AG09309 (cell line): ENCODE data around the gene SLC25A34.

Experiments
- DNase-seq: peaks from one replicate; pipeline ENCODE4 v3.0.0-alpha.2; 2010; ENCODE audit warnings: low read depth
- H3K4me3 ChIP-seq: 2 replicates; pipeline ENCODE4 v1.5.1; 2011; ENCODE audit warnings: mild to moderate bottlenecking, low read depth, low read length, moderate library complexity; ENCODE audit not compliant: control insufficient read depth
- CTCF ChIP-seq: IDR thresholded peaks from 2 replicates; pipeline ENCODE4 v1.5.1; 2011; ENCODE audit warnings: mild to moderate bottlenecking, low read depth, low read length, inconsistent platforms; ENCODE audit not compliant: insufficient read depth, control insufficient read depth; ENCODE audit errors: missing control alignments

The SLC25A34 gene

DNA sequence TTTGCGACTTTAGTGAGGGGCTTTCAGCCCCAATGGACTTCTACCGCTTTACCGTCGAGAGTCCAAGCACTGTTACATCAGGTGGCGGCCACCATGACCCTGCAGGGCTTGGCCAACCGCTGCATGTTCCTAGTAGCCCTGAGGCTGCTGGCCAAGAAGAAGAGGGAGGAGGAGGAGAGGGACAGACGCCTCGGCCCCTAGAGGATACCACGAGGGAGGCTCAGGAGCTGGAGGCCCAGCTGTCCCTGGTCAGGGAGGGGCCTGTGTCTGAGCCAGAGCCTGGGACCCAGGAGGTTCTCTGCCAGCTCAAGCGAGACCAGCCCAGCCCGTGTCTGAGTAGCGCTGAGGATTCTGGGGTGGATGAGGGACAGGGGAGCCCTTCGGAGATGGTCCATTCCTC lies 8.6 kb upstream of the SLC25A34 start:
- DNase-seq = no peak
- H3K4me3 ChIP-seq = no peak overlapping the region
- TF ChIP-seq CTCF = no peak

- DNase-seq = no peak
- TF ChIP-seq CTCF = no peak
- no peak overlapping the region for H3K4me3 ChIP-seq
Measured at GRCh38 chr1:15727866-15728534, 8.1 kb upstream of the SLC25A34 start.

DNA sequence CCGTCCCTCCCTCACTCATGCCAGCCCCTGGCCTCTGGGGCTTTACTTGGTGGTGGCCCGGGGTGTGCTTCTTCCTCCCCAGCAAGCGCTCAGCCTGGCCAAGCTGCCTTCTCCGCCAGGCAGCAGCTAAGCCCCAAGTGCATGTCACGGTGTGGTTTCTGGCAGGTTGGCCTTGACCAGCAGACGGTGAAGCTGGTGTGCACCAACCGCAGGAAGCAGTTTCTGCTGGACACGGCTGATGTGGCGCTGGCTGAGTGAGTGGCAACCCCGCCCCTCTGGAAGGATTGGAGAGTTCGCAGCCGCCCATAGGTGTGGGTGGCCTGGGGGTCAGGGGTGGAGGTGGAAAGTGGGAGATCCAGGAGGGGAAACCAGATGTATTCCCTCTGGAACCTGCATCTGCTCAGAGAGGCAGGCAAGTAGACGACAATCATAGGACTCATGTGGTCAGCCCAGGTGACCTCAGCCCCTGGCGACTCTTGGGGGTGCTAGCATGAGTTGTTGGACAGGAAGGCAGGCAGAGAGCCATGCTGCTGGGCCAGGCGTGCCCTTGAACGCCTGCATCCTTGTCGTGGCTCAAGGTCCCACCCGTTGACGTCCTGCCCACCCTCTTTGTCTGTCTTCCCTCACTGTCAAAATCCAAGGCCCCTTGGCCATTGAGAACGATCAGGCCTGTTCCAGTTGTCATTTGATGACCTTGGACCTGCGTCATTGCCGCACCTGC lies 7.0 kb upstream of the SLC25A34 start:
- no peak for DNase-seq
- TF ChIP-seq CTCF = no peak
- H3K4me3 ChIP-seq = no peak overlapping the region

- TF ChIP-seq CTCF = no peak
- DNase-seq = no peak
- H3K4me3 ChIP-seq = no peak overlapping the region
Measured at GRCh38 chr1:15730423-15730822, 5.6 kb upstream of the SLC25A34 start.

DNA sequence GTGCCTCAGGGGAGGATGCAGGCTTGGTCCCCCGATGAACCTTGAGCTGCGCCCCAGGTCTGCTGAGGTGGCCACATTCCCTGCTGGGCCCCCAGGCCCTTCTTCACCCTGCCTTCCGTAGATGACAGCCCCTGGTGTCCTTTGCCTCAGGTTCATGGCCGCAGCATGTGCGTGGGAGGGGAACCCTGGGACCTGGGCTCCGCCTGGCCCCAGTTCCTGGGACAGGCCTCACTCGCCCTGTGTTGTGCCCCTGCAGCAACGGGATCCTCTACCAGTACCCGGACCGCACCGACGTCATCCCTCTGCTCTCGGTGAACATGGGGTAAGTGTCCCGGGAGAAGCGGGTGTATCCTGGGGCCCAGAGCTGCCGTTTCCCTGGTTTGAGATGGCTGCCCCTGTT lies 5.1 kb upstream of the SLC25A34 start:
- TF ChIP-seq CTCF = no peak
- H3K4me3 ChIP-seq = no peak overlapping the region
- no peak for DNase-seq

DNA sequence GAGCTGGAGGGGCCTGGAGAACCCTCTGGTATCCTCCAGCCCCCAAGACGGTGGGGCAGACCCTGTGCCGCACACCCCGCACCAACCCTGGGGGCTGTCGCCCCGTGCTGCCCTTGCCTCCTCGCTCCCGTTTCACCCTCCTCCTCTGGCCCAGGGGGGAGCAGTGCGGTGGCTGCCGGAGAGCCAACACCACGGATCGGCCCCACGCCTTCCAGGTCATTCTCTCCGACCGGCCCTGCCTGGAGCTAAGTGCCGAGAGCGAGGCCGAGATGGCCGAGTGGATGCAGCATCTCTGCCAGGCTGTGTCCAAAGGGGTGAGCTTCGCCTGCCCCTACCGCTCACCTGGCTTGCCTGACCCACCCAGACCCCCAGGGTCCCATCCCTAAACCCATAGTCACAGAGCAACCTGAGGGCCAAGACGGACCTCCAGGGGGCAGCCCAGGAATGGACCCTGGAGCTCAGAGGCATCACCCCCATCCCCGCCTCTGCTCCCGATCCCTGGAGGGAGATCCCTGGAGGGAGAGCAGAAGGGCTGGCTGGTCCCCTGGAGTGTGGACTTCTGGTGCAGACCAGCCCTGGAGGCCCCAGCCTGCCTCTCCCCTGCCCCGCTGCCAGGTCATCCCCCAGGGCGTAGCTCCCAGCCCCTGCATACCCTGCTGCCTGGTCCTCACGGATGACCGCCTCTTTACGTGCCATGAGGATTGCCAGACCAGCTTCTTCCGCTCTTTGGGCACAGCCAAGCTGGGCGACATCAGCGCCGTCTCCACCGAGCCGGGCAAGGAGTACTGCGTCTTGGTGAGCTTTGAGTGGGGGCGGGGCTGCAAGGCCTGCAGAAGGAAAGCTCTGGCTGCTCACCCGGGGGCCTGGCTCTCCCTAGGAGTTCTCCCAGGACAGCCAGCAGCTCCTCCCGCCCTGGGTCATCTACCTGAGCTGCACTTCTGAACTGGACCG lies 4.0 kb upstream of the SLC25A34 start:
- no peak for TF ChIP-seq CTCF
- no peak overlapping the region for H3K4me3 ChIP-seq
- DNase-seq = no peak
